H1 (cell line): ENCODE data around the gene DRGX. TPM values are rescaled to one million over a fixed set of nuclear protein-coding genes. Genes with fewer than 3 reads are reported as not detected.

ENCODE experiments used
- CTCF ChIA-PET: fragments of 300-600 bp; sonication (Branson Sonifier 250); formaldehyde crosslinking; loops from one replicate; lab custom pipeline; 2021; ENCODE audit not compliant: partially characterized antibody; lab: Charles Lee
- POLR2A ChIA-PET: fragments of 300-600 bp; sonication (Branson Sonifier 250); formaldehyde crosslinking; loops from one replicate; lab custom pipeline; 2021; ENCODE audit warnings: inconsistent platforms; ENCODE audit not compliant: partially characterized antibody; lab: Charles Lee
- DNase-seq, 2 experiments: peaks; one replicate each; pipeline versions ENCODE4 v3.0.0 to v3.0.0-alpha.2; 2010 to 2022; ENCODE audit warnings: low spot score in 2 of 2, low read depth in 1 of 2, mixed read lengths in 1 of 2
- FAIRE-seq: peaks from 2 replicates; lab custom pipeline; 2011; peaks lifted over from hg19 to GRCh38; lab: Jason Lieb, UNC
- H2AFZ ChIP-seq: 2 replicates; pipeline ENCODE4 v1.8.1; 2012; ENCODE audit warnings: low read length, inconsistent platforms
- H2AK5ac ChIP-seq: 2 replicates; pipeline ENCODE4 v1.6.1; 2013; ENCODE audit warnings: low read depth, low read length
- H2BK120ac ChIP-seq: replicated peaks from 2 replicates; pipeline ENCODE3; 2013; ENCODE audit warnings: low read depth, low read length, inconsistent platforms
- H2BK12ac ChIP-seq: 2 replicates; pipeline ENCODE4 v1.6.1; 2013; ENCODE audit warnings: low read depth, low read length
- H2BK15ac ChIP-seq: 2 replicates; pipeline ENCODE4 v1.6.1; 2013; ENCODE audit warnings: low read length
- H2BK20ac ChIP-seq: 2 replicates; pipeline ENCODE4 v1.6.1; 2013; ENCODE audit warnings: low read length
- H2BK5ac ChIP-seq: 2 replicates; pipeline ENCODE4 v1.6.1; 2013; ENCODE audit warnings: low read depth, low read length
- H3K14ac ChIP-seq: 2 replicates; pipeline ENCODE4 v1.6.1; 2013; ENCODE audit warnings: inconsistent platforms; ENCODE audit not compliant: insufficient read length
- H3K18ac ChIP-seq: 2 replicates; pipeline ENCODE4 v1.6.1; 2013; ENCODE audit warnings: low read length; ENCODE audit errors: extremely low read depth
- H3K23ac ChIP-seq: 2 replicates; pipeline ENCODE4 v1.6.1; 2013; ENCODE audit warnings: inconsistent platforms; ENCODE audit not compliant: insufficient read length
- H3K23me2 ChIP-seq: 2 replicates; pipeline ENCODE4 v1.6.1; 2013; ENCODE audit warnings: low read depth, low read length
- H3K27ac ChIP-seq: 2 replicates; pipeline ENCODE4 v1.6.1; 2011; ENCODE audit warnings: low read depth, low read length, inconsistent platforms
- H3K27me3 ChIP-seq, 4 experiments: replicated peaks in 1 of 4; 1 replicate in 1 of 4; 2 replicates in 3 of 4; pipeline versions ENCODE4 v1.6.1 to v1.8.1; 2011 to 2013; ENCODE audit warnings: low read length in 3 of 4, mild to moderate bottlenecking in 3 of 4, inconsistent platforms in 2 of 4, mixed read lengths in 2 of 4, moderate library complexity in 1 of 4; ENCODE audit not compliant: control insufficient read depth in 3 of 4, insufficient read depth in 3 of 4; ENCODE audit errors: extremely low read depth in 1 of 4
- H3K36me3 ChIP-seq, 4 experiments: 2 replicates each; pipeline versions ENCODE4 v1.6.1 to v1.8.1; 2011 to 2013; ENCODE audit warnings: mild to moderate bottlenecking in 4 of 4, low read length in 3 of 4, moderate library complexity in 2 of 4, control low read depth in 1 of 4, inconsistent platforms in 1 of 4; ENCODE audit not compliant: insufficient read depth in 4 of 4, control insufficient read depth in 2 of 4
- H3K4ac ChIP-seq: replicated peaks from 2 replicates; pipeline ENCODE3; 2013; ENCODE audit warnings: low read length, low read depth, mixed read lengths, inconsistent platforms; ENCODE audit not compliant: insufficient read length
- H3K4me1 ChIP-seq, 4 experiments: replicated peaks in 1 of 4; 1 replicate in 1 of 4; 2 replicates in 3 of 4; pipeline versions ENCODE4 v1.6.1 to v1.8.1; 2011 to 2013; ENCODE audit warnings: low read length in 3 of 4, inconsistent platforms in 2 of 4, mixed read lengths in 1 of 4; ENCODE audit not compliant: insufficient read depth in 4 of 4, control insufficient read depth in 3 of 4
- H3K4me2 ChIP-seq, 2 experiments: 2 replicates each; pipeline versions ENCODE4 v1.6.1 to v1.8.1; 2011 to 2013; ENCODE audit warnings: low read depth in 2 of 2, low read length in 2 of 2, control low read depth in 1 of 2, inconsistent platforms in 1 of 2, mild to moderate bottlenecking in 1 of 2; ENCODE audit not compliant: insufficient read depth in 1 of 2
- H3K4me3 ChIP-seq, 4 experiments: fragments of 200-600, 300-600 bp in 1 of 4; sonication (generic), shearing (Covaris generic), sonication (Bioruptor Twin) in 1 of 4; 2 replicates each; pipeline versions ENCODE4 v1.5.1 to v1.8.1; 2011 to 2016; ENCODE audit warnings: low read length in 4 of 4, low read depth in 3 of 4, control low read depth in 2 of 4, inconsistent platforms in 2 of 4, mild to moderate bottlenecking in 2 of 4, mixed read lengths in 1 of 4, moderate library complexity in 1 of 4; ENCODE audit not compliant: insufficient read depth in 2 of 4; ENCODE audit errors: extremely low read depth in 1 of 4
- H3K56ac ChIP-seq: replicated peaks from 2 replicates; pipeline ENCODE3; 2013; ENCODE audit warnings: low read depth, mild to moderate bottlenecking, mixed read lengths, low read length, inconsistent platforms; ENCODE audit not compliant: insufficient read length
- H3K79me1 ChIP-seq: 2 replicates; pipeline ENCODE4 v1.6.1; 2013; ENCODE audit warnings: low read depth, low read length, control low read depth
- H3K79me2 ChIP-seq, 2 experiments: 2 replicates each; pipeline versions ENCODE4 v1.6.1 to v1.8.1; 2012 to 2013; ENCODE audit warnings: low read length in 2 of 2, mild to moderate bottlenecking in 2 of 2, inconsistent platforms in 1 of 2; ENCODE audit not compliant: insufficient read depth in 2 of 2, control insufficient read depth in 1 of 2
- H3K9ac ChIP-seq, 4 experiments: replicated peaks in 1 of 4; 1 replicate in 1 of 4; 2 replicates in 3 of 4; pipeline versions ENCODE4 v1.6.1 to v1.8.1; 2011 to 2013; ENCODE audit warnings: low read depth in 3 of 4, low read length in 3 of 4, control low read depth in 2 of 4, mild to moderate bottlenecking in 2 of 4, moderate library complexity in 2 of 4, inconsistent platforms in 1 of 4; ENCODE audit errors: extremely low read depth in 1 of 4
- H3K9me3 ChIP-seq, 2 experiments: 2 replicates each; pipeline versions ENCODE4 v1.6.1 to v1.8.1; 2012 to 2013; ENCODE audit warnings: mild to moderate bottlenecking in 2 of 2, moderate library complexity in 2 of 2, control low read depth in 1 of 2, inconsistent platforms in 1 of 2, low read depth in 1 of 2, low read length in 1 of 2, mixed read lengths in 1 of 2; ENCODE audit not compliant: insufficient read depth in 2 of 2
- H4K20me1 ChIP-seq, 2 experiments: replicated peaks in 1 of 2; 2 replicates each; pipeline versions ENCODE3 to v1.8.1; 2011 to 2013; ENCODE audit warnings: inconsistent platforms in 2 of 2, low read length in 2 of 2, mild to moderate bottlenecking in 1 of 2; ENCODE audit not compliant: insufficient read depth in 2 of 2, control insufficient read depth in 1 of 2
- H4K5ac ChIP-seq: 2 replicates; pipeline ENCODE4 v1.6.1; 2013; ENCODE audit warnings: low read length, low read depth, mixed read lengths, inconsistent platforms; ENCODE audit not compliant: insufficient read length
- H4K8ac ChIP-seq: 2 replicates; pipeline ENCODE4 v1.8.0; 2013; ENCODE audit warnings: mild to moderate bottlenecking, moderate library complexity, low read length, inconsistent platforms; ENCODE audit not compliant: insufficient read depth; ENCODE audit errors: extremely low read depth
- H4K91ac ChIP-seq: replicated peaks from 2 replicates; pipeline ENCODE3; 2013; ENCODE audit warnings: low read length, mixed read lengths, inconsistent platforms; ENCODE audit not compliant: insufficient read length
- BCL11A ChIP-seq, 2 experiments: IDR thresholded peaks; one replicate each; pipeline ENCODE4 v1.6.1; 2011; ENCODE audit warnings: low read depth in 2 of 2, low read length in 2 of 2, mild to moderate bottlenecking in 2 of 2
- CBX5 ChIP-seq: fragments of 300-800, 300-1000 bp; sonication (generic); IDR thresholded peaks from 2 replicates; pipeline ENCODE4 v1.7.1; 2016; ENCODE audit warnings: antibody characterized with exemption, low read length, low read depth
- HDAC6 ChIP-seq: IDR thresholded peaks from one replicate; pipeline ENCODE4 v1.7.1; 2012; ENCODE audit warnings: low read depth, mild to moderate bottlenecking, inconsistent platforms, low read length, moderate library complexity
- KDM5A ChIP-seq: fragments of 200-600 bp; IDR thresholded peaks from 2 replicates; pipeline ENCODE4 v1.7.1; 2012; ENCODE audit warnings: mild to moderate bottlenecking, low read length, inconsistent platforms, mixed read lengths
- MAX ChIP-seq: IDR thresholded peaks from 2 replicates; pipeline ENCODE4 v1.6.1; 2012; ENCODE audit warnings: inconsistent platforms
- POU5F1 ChIP-seq: IDR thresholded peaks from 2 replicates; pipeline ENCODE4 v1.6.1; 2011; ENCODE audit warnings: low read depth, mild to moderate bottlenecking, low read length, moderate library complexity
- SIN3A ChIP-seq, 2 experiments: IDR thresholded peaks in 1 of 2; conservative IDR thresholded peaks in 1 of 2; 2 replicates each; pipeline ENCODE4 v1.6.1; 2011 to 2012; ENCODE audit warnings: low read length in 2 of 2, improper control_type of control experiment in 1 of 2, low read depth in 1 of 2, mild to moderate bottlenecking in 1 of 2
- SP1 ChIP-seq: IDR thresholded peaks from 2 replicates; pipeline ENCODE4 v1.6.1; 2011; ENCODE audit warnings: low read depth, low read length
- SRF ChIP-seq: IDR thresholded peaks from 2 replicates; pipeline ENCODE4 v1.6.1; 2011; ENCODE audit warnings: mild to moderate bottlenecking, low read depth, low read length, moderate library complexity
- TAF7 ChIP-seq: optimal IDR thresholded peaks from 2 replicates; pipeline ENCODE3; 2011; ENCODE audit warnings: low read depth, mild to moderate bottlenecking, inconsistent platforms, low read length, moderate library complexity, borderline replicate concordance
- USF2 ChIP-seq: IDR thresholded peaks from 2 replicates; pipeline ENCODE4 v1.6.1; 2011; ENCODE audit warnings: low read length, improper control_type of control experiment
- ZNF274 ChIP-seq: IDR thresholded peaks from 2 replicates; pipeline ENCODE4 v1.7.0; 2012; ENCODE audit warnings: low read length, borderline replicate concordance; ENCODE audit errors: extremely low read depth
- WGBS, 2 experiments: shearing (Covaris generic) in 1 of 2; methylation state at CpG; one replicate each; pipeline versions ENCODE4 v1.1.6 to v1.1.7; 2013 to 2015; ENCODE audit warnings: low lambda C conversion rate in 2 of 2, mixed read lengths in 2 of 2, inconsistent platforms in 1 of 2, low coverage in 1 of 2, missing lambda C conversion rate in 1 of 2; ENCODE audit not compliant: insufficient replicate concordance in 2 of 2, insufficient coverage in 1 of 2, insufficient read length in 1 of 2; ENCODE audit errors: extremely low coverage in 1 of 2, missing lambda C conversion rate in 1 of 2; 5-methylcytosine and 5-hydroxymethylcytosine counted together
- polyA plus RNA-seq, 7 experiments: library from polyadenylated mRNA; depleted of rRNA in 3 of 7; stranded (reverse) in 5 of 7; unstranded in 2 of 7; fragments of >200 nt in 5 of 7; fragments of 200-250 nt in 2 of 7; gene quantifications; 1 replicate in 5 of 7; 2 replicates in 1 of 7; 4 replicates in 1 of 7; pipeline versions ENCODE4 v1.2.1 to v1.2.3, GENCODE V29; 2011 to 2013; ENCODE audit warnings: missing spikeins in 2 of 7, mixed read lengths in 2 of 7
- total RNA-seq: library from RNA; stranded (reverse); fragmentation: NEBNext Ultra II Directional; extraction: Animal tissue kit (Norgen Biotek cat#: 25700); gene quantifications from 2 replicates; pipeline ENCODE4 v1.2.1, GENCODE V29; 2021

Gene DRGX
- total and polyA plus RNA-seq, 2 of the 8 experiments (the other 6 are each of a cell fraction or from before 2014, with no cell fraction given) = not detected

GRCh38 chr10:49412571-49412970 is 16.7 kb upstream of the DRGX start:
- no peak for DNase-seq
- 96% methylated on average over 4 of the region's 4 CpGs; no CpG with 5 or more reads in 1 of the 2 experiments for WGBS, 2 experiments
- Histone ChIP-seq H2AK5ac (no peak overlapping the region; the same call in 1 of the 2 replicates), H3K23ac (no peak overlapping the region), H3K27ac (no peak overlapping the region), H2BK20ac (no peak overlapping the region), H3K56ac (no peak overlapping the region), H2BK120ac (no peak overlapping the region), H3K14ac (no peak overlapping the region), H4K8ac (no peak overlapping the region; the same call in 1 of the 2 replicates), H3K4me1 (peaks cover 0 to 6% (median 3%) of the 10 kb centered on the region in 4 experiments; a peak in 3 of 7 replicates), H3K9ac (no peak overlapping the region), H2BK5ac (no peak overlapping the region; the same call in 1 of the 2 replicates), H3K9me3 (no peaks in the 10 kb centered on the region), H3K23me2 (peaks cover 1% of the 10 kb centered on the region; the same call in 1 of the 2 replicates), H2BK15ac (no peak overlapping the region), H2BK12ac (no peak overlapping the region), H3K79me2 (no peaks in the 10 kb centered on the region), H3K36me3 (no peaks in the 10 kb centered on the region), H3K4me2 (no peak overlapping the region), H3K79me1 (no peaks in the 10 kb centered on the region), H3K4ac (no peak overlapping the region), H4K20me1 (no peaks in the 10 kb centered on the region), H3K18ac (no peak overlapping the region), H2AFZ (no peak overlapping the region), H3K4me3 (no peak overlapping the region), H3K27me3 (no peaks in the 10 kb centered on the region), H4K5ac (no peak overlapping the region), H4K91ac (no peak overlapping the region)
- CTCF ChIA-PET = interaction anchor here (0.6 to 10.4 kb wide), 9 partner anchors 11 to 754 kb away, joined by 3 to 261 read pairs (median 4); no protein-coding TSS in a partner anchor
- POLR2A ChIA-PET = interaction anchor here (0.6 kb wide), 2 partner anchors 12 to 79 kb away, joined by 3 read pairs; no protein-coding TSS in a partner anchor
- no peak for FAIRE-seq
- TF ChIP-seq SRF (no peak), MAX (no peak), USF2 (no peak), SP1 (no peak), ZNF274 (no peak), HDAC6 (no peak), TAF7 (no peak), SIN3A (conservative IDR thresholded peaks at IDR 0.05 in 1 of 2, IDR thresholded peaks at IDR 0.05 in 1 of 2; ENCODE audit: low read depth in 1 of 2, low read length in 2 of 2) (no peak), KDM5A (no peak), BCL11A (IDR thresholded peaks at IDR 0.05; ENCODE audit: low read depth in 2 of 2, low read length in 2 of 2) (no peak), CBX5 (no peak), POU5F1 (no peak)
